Skeletal muscle satellite cell (primary cell): ENCODE data around the gene LSS.

ENCODE experiments used
- H3K27me3 ChIP-seq: 2 replicates; pipeline ENCODE4 v1.7.0; 2013; ENCODE audit warnings: low read length; ENCODE audit not compliant: control insufficient read depth, insufficient read depth
- H3K36me3 ChIP-seq: 2 replicates; pipeline ENCODE4 v1.7.0; 2013; ENCODE audit warnings: mild to moderate bottlenecking, control low read depth, low read length; ENCODE audit not compliant: insufficient read depth
- H3K4me1 ChIP-seq: 2 replicates; pipeline ENCODE4 v1.7.0; 2013; ENCODE audit warnings: low read length; ENCODE audit not compliant: control insufficient read depth, insufficient read depth
- H3K4me2 ChIP-seq: 2 replicates; pipeline ENCODE4 v1.7.0; 2013; ENCODE audit warnings: mild to moderate bottlenecking, low read length
- H3K4me3 ChIP-seq: 2 replicates; pipeline ENCODE4 v1.7.0; 2013; ENCODE audit warnings: low read length
- H3K9ac ChIP-seq: 2 replicates; pipeline ENCODE4 v1.7.0; 2013; ENCODE audit warnings: mild to moderate bottlenecking, low read depth, low read length, moderate library complexity
- H3K9me3 ChIP-seq: replicated peaks from 2 replicates; pipeline ENCODE4 v1.7.0; 2013; ENCODE audit warnings: mild to moderate bottlenecking, control low read depth, low read length

The LSS gene

DNA sequence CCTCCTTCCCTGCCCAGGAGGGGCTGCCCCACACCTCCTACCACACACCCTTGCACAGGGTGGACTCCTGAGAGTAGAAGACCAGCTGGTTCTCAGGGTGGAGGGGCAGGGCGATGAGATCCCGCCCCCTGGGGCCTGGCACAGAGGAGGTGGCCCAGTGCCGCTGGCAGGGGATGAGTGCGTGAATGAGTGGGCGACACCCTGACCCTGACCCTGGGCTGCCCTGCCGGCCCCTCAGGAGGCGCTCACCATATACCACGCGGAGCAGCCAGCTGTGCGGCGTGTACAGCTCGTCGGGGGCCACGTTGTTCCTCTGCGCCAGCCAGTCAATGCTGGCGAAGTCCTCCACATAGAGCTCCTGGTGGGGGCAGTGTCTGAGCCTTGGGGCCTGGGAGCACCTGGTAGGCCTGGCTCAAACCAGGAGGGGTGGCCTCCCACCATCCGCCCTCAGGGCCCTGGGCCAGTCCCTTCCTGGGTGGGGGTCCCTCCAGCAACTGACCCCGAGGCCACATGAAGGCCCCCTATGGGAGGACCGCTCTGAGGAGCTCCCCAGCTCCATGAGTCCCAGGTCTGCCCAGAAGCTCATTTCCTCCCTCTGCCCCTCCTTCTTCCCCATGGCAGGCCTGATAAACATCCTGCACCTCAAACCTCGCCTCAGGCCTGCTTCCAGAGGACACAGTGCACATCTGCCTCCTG lies 13.0 kb downstream of the LSS start:
- Histone ChIP-seq H3K4me1 (peaks cover 4% of the 10 kb centered on the region), H3K36me3 (peaks cover 54% of the 10 kb centered on the region), H3K9me3 (no peaks in the 10 kb centered on the region), H3K4me3 (no peak overlapping the region), H3K27me3 (no peaks in the 10 kb centered on the region), H3K4me2 (no peak overlapping the region), H3K9ac (no peak overlapping the region)

DNA sequence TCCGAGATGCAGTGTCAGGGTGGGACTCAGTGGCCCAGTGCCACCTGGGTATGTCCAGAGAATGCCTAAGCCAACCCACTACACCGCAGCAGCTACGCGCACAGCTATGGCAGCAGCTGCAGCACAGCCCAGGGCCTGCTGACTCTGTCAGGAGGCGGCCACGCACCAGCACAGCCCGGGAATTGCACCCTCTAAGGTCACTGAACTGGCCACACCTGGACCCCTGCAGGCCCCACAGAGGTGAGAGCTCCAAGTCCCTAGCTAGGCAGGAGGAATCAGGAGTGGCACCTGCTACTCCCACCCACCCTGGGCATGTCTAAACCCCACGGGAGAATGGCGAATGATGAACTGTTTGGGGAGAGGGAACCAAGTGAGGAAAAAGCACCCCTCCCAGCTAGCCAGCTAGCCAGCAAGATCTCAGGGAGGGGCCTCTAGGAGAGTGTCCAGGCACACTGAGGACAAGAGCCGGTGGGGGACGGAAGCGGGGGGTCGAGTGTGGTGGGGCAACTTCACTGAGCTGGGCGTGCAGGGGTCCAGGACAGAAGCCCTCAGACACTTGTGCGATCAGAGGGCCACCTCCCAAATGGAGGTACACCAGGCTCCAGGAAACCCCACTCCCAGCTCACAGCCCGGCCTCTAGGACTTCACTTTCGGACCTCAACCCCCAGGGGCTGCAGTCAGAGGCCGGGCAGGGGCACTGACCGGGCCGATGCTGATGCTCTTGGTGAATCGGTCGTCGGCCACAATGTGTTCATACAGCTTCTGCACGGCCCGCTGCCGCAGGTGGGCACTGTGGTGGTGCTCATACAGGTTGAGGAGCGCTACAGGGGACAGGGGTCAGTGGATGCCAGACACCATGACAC lies 13.9 kb downstream of the LSS start:
- peaks cover 51% of the 10 kb centered on the region for H3K36me3 ChIP-seq
- H3K4me1 ChIP-seq, result peaks cover 4% of the 10 kb centered on the region
- no peak overlapping the region for H3K4me3 ChIP-seq
- no peaks in the 10 kb centered on the region for H3K9me3 ChIP-seq
- H3K27me3 ChIP-seq, result no peaks in the 10 kb centered on the region
- H3K4me2 ChIP-seq, result no peak overlapping the region
- no peak overlapping the region for H3K9ac ChIP-seq

GRCh38 chr21:46213620-46214286 lies 14.8 kb downstream of the LSS start:
- Histone ChIP-seq H3K9me3 (no peaks in the 10 kb centered on the region), H3K4me3 (no peak overlapping the region), H3K4me2 (no peak overlapping the region), H3K4me1 (peaks cover 4% of the 10 kb centered on the region), H3K27me3 (no peaks in the 10 kb centered on the region), H3K9ac (no peak overlapping the region), H3K36me3 (peaks cover 53% of the 10 kb centered on the region)

- Histone ChIP-seq H3K36me3 (peaks cover 61% of the 10 kb centered on the region), H3K27me3 (no peaks in the 10 kb centered on the region)
Measured at GRCh38 chr21:46212721-46213484, 15.7 kb downstream of the LSS start.

DNA sequence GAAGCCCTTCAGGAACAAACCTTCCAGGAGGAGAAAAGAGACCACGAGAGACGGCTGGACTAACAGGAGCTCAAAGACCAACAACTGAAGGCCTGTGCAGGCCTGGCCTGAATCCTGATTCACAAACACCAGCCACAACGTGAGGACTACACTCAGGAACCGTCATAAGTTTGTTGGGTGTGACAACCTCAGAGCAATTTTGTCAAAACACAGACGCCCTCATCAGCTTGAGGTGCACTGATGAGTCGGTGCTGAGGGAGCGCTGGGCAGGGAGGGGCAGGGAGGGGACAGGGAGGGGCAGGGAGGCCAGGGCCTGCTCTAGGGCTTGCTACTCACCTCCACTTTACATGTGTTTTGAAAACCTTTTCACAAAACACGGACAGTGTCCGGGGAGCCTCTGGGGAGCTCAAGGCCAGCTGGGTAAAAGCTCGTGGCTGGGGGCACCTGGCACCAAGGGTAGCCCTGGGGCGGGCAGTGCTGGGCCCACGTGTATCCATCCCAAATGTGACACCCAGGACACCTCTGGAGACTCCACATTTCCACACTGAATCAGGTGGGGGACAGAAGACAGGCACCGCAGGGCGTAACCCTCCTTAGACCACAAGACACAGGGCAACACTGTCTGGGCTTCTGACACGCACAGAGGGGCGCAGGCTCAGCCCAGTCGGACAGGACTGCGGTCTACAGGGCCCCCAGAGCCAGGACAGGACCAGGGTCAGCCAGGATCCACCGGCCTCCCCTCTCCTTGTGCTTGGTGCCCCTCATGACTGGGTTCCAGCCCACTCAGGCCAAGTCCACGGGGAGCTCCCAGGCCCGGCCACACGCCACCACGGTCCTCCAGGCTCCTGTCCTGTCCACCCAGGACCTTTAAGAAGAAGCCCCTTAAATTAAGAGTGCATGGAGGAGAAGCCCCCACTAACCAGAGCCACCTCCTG lies 16.5 kb downstream of the LSS start:
- Histone ChIP-seq H3K4me1 (peaks cover 4% of the 10 kb centered on the region), H3K27me3 (no peaks in the 10 kb centered on the region), H3K9ac (no peak overlapping the region), H3K4me3 (no peak overlapping the region), H3K9me3 (no peaks in the 10 kb centered on the region), H3K4me2 (no peak overlapping the region), H3K36me3 (peaks cover 70% of the 10 kb centered on the region)

More at GRCh38 chr21:46212721-46213484, 15.7 kb downstream of the LSS start:
- no peaks in the 10 kb centered on the region for H3K9me3 ChIP-seq
- H3K4me1 ChIP-seq, result peaks cover 4% of the 10 kb centered on the region
- H3K9ac ChIP-seq, result no peak overlapping the region
- H3K4me2 ChIP-seq, result no peak overlapping the region
- no peak overlapping the region for H3K4me3 ChIP-seq

DNA sequence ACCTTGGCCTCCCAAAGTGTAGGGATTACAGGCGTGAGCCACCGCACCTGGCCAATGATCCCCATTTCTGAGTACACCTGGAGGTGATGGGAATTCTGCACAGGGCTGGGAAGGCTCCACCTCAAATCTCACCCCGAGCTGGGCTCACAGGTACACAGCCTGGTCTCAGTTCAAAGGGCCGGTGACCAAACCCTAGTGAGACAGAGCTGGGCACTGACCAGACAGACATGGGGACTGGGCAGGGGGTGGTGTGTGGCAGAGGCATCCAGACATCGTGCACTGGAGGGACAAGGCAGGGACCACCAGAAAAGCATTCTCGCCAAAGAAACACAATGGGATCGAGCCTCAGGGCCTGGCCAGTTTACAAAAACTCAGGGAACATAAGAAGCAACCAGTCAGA lies 17.2 kb downstream of the LSS start:
- Histone ChIP-seq H3K36me3 (peaks cover 71% of the 10 kb centered on the region), H3K9ac (no peak overlapping the region)

GRCh38 chr21:46210378-46211136 lies 18.0 kb downstream of the LSS start:
- no peak overlapping the region for H3K9ac ChIP-seq

More for the DNA sequence above, 17.2 kb downstream of the LSS start:
- H3K9me3 ChIP-seq, result no peaks in the 10 kb centered on the region
- no peak overlapping the region for H3K4me3 ChIP-seq
- no peaks in the 10 kb centered on the region for H3K27me3 ChIP-seq
- no peak overlapping the region for H3K4me2 ChIP-seq
- peaks cover 4% of the 10 kb centered on the region for H3K4me1 ChIP-seq

DNA sequence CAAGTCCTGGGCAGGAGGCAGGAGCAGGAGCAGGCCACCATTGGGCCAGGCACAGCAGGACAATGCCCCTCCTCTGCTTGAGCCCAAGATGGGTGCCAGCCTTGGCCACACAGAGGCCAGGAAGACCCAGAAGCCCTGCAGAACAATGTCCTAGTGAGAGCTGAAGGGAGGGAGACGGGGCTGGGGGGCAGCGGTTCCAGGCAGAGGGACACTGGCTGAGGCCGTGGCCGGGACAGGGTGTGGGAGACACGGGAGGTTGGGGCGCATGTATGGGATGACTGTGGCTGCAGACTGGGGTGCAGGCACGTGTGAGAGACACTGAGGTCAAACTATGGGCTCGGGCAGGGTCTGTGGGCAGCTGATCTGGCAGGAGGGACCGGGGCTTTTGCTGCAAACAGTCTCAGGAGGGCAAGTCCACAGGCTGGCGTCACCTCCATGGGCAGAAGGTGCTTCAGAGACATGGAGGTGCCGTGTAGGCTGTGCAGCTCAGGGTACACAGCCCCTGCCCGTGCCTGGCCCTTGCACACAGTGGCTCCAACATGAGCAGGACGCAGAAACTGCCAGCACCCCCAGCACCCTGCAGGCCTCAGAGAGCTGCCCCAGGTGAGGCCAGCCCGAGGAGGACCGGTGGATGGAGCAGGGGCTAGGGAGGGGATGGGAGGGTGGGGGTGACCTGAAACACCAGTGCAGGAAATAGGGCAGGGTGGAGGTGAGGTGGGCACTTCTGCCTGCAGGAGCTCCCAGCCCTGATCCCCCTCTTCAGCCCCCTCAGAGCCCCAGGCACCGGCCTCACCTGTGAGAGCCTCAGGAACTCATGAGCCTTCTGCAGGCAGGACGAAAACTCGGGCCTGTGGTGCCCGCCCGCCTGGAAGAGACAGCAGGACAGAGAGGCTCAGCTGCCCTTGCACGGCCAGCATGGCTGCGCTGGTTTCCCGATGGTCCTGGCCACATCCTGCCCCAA lies 19.5 kb downstream of the LSS start:
- H3K27me3 ChIP-seq, result no peaks in the 10 kb centered on the region
- peaks cover 84% of the 10 kb centered on the region for H3K36me3 ChIP-seq
- H3K4me1 ChIP-seq, result peaks cover 4% of the 10 kb centered on the region
- no peak overlapping the region for H3K4me2 ChIP-seq
- H3K4me3 ChIP-seq, result no peak overlapping the region
- no peak overlapping the region for H3K9ac ChIP-seq
- H3K9me3 ChIP-seq, result no peaks in the 10 kb centered on the region

More at GRCh38 chr21:46210378-46211136, 18.0 kb downstream of the LSS start:
- no peaks in the 10 kb centered on the region for H3K9me3 ChIP-seq
- H3K36me3 ChIP-seq, result peaks cover 73% of the 10 kb centered on the region
- peaks cover 4% of the 10 kb centered on the region for H3K4me1 ChIP-seq
- no peaks in the 10 kb centered on the region for H3K27me3 ChIP-seq
- no peak overlapping the region for H3K4me2 ChIP-seq
- H3K4me3 ChIP-seq, result no peak overlapping the region

- Histone ChIP-seq H3K4me2 (no peak overlapping the region), H3K9me3 (no peaks in the 10 kb centered on the region), H3K4me1 (peaks cover 4% of the 10 kb centered on the region), H3K4me3 (no peak overlapping the region), H3K27me3 (no peaks in the 10 kb centered on the region), H3K36me3 (peaks cover 82% of the 10 kb centered on the region), H3K9ac (no peak overlapping the region)
Measured at GRCh38 chr21:46207920-46208591, 20.5 kb downstream of the LSS start.
